ENCODE results near the gene KLHL14. TPM values are rescaled to one million over a fixed set of nuclear protein-coding genes. Genes with fewer than 3 reads are reported as not detected.

The KLHL14 gene, protein sequence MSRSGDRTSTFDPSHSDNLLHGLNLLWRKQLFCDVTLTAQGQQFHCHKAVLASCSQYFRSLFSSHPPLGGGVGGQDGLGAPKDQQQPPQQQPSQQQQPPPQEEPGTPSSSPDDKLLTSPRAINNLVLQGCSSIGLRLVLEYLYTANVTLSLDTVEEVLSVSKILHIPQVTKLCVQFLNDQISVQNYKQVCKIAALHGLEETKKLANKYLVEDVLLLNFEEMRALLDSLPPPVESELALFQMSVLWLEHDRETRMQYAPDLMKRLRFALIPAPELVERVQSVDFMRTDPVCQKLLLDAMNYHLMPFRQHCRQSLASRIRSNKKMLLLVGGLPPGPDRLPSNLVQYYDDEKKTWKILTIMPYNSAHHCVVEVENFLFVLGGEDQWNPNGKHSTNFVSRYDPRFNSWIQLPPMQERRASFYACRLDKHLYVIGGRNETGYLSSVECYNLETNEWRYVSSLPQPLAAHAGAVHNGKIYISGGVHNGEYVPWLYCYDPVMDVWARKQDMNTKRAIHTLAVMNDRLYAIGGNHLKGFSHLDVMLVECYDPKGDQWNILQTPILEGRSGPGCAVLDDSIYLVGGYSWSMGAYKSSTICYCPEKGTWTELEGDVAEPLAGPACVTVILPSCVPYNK
- 0.13 TPM in 1 of 2 replicates, not detected in the other for total RNA-seq (ENCODE audit: low replicate concordance)

DNA sequence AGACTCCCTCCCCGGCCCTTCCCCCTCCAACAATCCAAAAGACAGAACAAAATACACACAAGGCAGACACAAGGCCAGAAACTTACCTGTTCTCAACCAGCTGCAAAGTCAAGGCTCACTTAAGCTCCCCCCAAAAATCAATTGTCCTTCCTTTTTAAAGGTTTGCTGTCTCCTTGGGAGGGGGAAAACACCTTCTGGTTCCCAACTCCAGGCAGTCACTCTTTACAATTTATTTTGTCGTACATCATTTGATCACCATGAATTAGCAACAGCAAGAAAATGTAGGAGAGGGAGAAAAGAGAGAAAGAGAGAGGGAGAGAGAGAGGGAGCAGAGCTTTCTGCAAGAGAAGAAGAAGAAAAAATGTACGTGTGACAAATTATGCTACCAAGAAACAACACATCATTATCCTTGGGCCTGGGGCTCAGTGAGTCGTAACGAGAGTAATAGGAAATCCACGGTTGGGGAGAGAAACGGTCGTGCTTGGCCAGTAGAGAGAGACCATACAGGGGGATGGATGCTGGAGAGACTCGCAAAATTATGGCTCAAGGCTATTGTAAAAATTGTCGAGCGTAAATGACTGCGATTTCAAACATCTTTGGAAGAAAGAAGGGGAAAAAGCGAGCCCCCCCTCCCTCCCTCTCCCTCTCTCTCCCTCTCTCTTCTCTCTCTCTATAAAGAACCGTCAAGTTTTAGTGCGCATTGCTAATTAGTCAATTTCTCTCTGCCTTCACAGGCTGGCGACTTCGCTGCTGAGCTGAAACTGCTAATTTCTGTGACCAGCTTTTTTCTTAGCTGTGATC is at the start of gene KLHL14:
Gene KLHL14, minus strand, starts transcription at position 443 of the 801 bp plus-strand sequence. CDS start 2,432 bp downstream, outside the sequence.
- H3K27ac Mint-ChIP-seq = peak within 1 kb of the TSS; percentile 96
- H3K4me3 ChIP-seq = peak within 1 kb of the TSS; percentile 65
- peaks cover 67% of the 10 kb centered on the region for H3K4me1 Mint-ChIP-seq
- H4K20me1 ChIP-seq (ENCODE audit: low read depth) = peaks cover 3% of the 10 kb centered on the region
- peak; percentile 81 for TF ChIP-seq EZH2 (IDR thresholded peaks at IDR 0.05)
- TF ChIP-seq, protein P1, sequence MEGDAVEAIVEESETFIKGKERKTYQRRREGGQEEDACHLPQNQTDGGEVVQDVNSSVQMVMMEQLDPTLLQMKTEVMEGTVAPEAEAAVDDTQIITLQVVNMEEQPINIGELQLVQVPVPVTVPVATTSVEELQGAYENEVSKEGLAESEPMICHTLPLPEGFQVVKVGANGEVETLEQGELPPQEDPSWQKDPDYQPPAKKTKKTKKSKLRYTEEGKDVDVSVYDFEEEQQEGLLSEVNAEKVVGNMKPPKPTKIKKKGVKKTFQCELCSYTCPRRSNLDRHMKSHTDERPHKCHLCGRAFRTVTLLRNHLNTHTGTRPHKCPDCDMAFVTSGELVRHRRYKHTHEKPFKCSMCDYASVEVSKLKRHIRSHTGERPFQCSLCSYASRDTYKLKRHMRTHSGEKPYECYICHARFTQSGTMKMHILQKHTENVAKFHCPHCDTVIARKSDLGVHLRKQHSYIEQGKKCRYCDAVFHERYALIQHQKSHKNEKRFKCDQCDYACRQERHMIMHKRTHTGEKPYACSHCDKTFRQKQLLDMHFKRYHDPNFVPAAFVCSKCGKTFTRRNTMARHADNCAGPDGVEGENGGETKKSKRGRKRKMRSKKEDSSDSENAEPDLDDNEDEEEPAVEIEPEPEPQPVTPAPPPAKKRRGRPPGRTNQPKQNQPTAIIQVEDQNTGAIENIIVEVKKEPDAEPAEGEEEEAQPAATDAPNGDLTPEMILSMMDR (IDR thresholded peaks at IDR 0.05) = no peak
- peak; percentile 49 for TF ChIP-seq EZH2phosphoT487 (IDR thresholded peaks at IDR 0.05)
- H3K4me2 ChIP-seq = peak within 1 kb of the TSS; percentile 96
- peak within 1 kb of the TSS; percentile 95 for H3K4me3 Mint-ChIP-seq
- peaks cover 27% of the 10 kb centered on the region for H3K4me1 ChIP-seq
- peak; percentile 13 for DNase-seq (ENCODE audit: low spot score)
- H3K36me3 ChIP-seq = no peaks in the 10 kb centered on the region
- H3K27me3 ChIP-seq = peaks cover 71% of the 10 kb centered on the region
- no peaks in the 10 kb centered on the region for H3K79me2 ChIP-seq (ENCODE audit: low read depth)
- H3K36me3 Mint-ChIP-seq = peaks cover 2% of the 10 kb centered on the region
- peaks cover 5% of the 10 kb centered on the region for H3K27me3 Mint-ChIP-seq (ENCODE audit: insufficient read depth, low read depth)
- H3K9ac ChIP-seq = no peak within 1 kb of the TSS
- H3K9me3 ChIP-seq (ENCODE audit: low read depth) = no peaks in the 10 kb centered on the region
- H3K9me3 Mint-ChIP-seq = peaks cover 4% of the 10 kb centered on the region
- peak within 1 kb of the TSS; percentile 38 for H2AFZ ChIP-seq (replicated peaks)
- peaks cover 17% of the 10 kb centered on the region for H3F3A ChIP-seq (ENCODE audit: low read depth)
- no peak within 1 kb of the TSS for H3K27ac ChIP-seq

DNA sequence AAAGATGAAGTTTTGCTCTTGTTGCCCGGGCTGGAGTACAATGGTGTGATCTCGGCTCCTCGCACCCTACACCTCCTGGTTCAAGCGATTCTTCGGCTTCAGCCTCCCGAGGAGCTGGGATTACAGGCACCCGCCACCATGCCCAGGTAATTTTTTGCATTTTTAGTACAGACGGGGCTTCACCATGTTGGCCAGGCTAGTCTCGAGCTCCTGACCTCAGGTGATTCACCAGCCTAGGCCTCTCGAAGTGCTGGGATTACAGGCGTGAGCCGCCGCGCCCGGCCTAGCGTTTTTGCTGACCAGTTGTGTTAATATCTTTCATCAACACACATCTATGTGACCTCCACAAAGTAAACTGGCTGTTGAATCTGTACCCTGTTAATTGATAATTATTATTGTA is 49.4 kb upstream of the KLHL14 start:
- Histone ChIP-seq H3K9me3 (ENCODE audit: low read depth) (no peaks in the 10 kb centered on the region), H3K4me2 (no peak overlapping the region), H3K4me1 (no peaks in the 10 kb centered on the region), H3K27me3 (no peaks in the 10 kb centered on the region), H3K79me2 (ENCODE audit: low read depth) (no peaks in the 10 kb centered on the region), H3K36me3 (no peaks in the 10 kb centered on the region), H3K27ac (no peak overlapping the region), H2AFZ (replicated peaks) (no peak overlapping the region), H3K4me3 (no peak overlapping the region), H4K20me1 (ENCODE audit: low read depth) (no peaks in the 10 kb centered on the region), H3K9ac (no peak overlapping the region), H3F3A (ENCODE audit: low read depth) (no peaks in the 10 kb centered on the region)
- Mint-ChIP-seq H3K27ac (no peak overlapping the region), H3K4me1 (peaks cover 2% of the 10 kb centered on the region), H3K27me3 (ENCODE audit: insufficient read depth, low read depth) (peaks cover 2% of the 10 kb centered on the region), H3K4me3 (no peak overlapping the region), H3K9me3 (no peaks in the 10 kb centered on the region), H3K36me3 (no peaks in the 10 kb centered on the region)
- TF ChIP-seq EZH2phosphoT487 (IDR thresholded peaks at IDR 0.05) (no peak), EZH2 (IDR thresholded peaks at IDR 0.05) (no peak)
- TF ChIP-seq, protein P1 (IDR thresholded peaks at IDR 0.05) = no peak
- no peak for DNase-seq (ENCODE audit: low spot score)

GRCh38 chr18:32815881-32816280 is 43.1 kb upstream of the KLHL14 start:
- TF ChIP-seq EZH2 (IDR thresholded peaks at IDR 0.05) (no peak), EZH2phosphoT487 (IDR thresholded peaks at IDR 0.05) (no peak)
- TF ChIP-seq, protein P1 (IDR thresholded peaks at IDR 0.05) = no peak
- Histone ChIP-seq H3K36me3 (no peaks in the 10 kb centered on the region), H4K20me1 (ENCODE audit: low read depth) (no peaks in the 10 kb centered on the region), H3K79me2 (ENCODE audit: low read depth) (no peaks in the 10 kb centered on the region), H2AFZ (replicated peaks) (no peak overlapping the region), H3K4me1 (no peaks in the 10 kb centered on the region), H3K9me3 (ENCODE audit: low read depth) (no peaks in the 10 kb centered on the region), H3K27ac (no peak overlapping the region), H3K9ac (no peak overlapping the region), H3K4me2 (no peak overlapping the region), H3F3A (ENCODE audit: low read depth) (no peaks in the 10 kb centered on the region), H3K27me3 (no peaks in the 10 kb centered on the region), H3K4me3 (no peak overlapping the region)
- no peak overlapping the region for H3K4me3 Mint-ChIP-seq
- H3K4me1 Mint-ChIP-seq = peaks cover 9% of the 10 kb centered on the region
- no peak for DNase-seq (ENCODE audit: low spot score)
- no peak overlapping the region for H3K27ac Mint-ChIP-seq
- H3K9me3 Mint-ChIP-seq = peaks cover 5% of the 10 kb centered on the region
- H3K27me3 Mint-ChIP-seq (ENCODE audit: insufficient read depth, low read depth) = no peaks in the 10 kb centered on the region
- no peaks in the 10 kb centered on the region for H3K36me3 Mint-ChIP-seq

All from neural progenitor cell (in vitro differentiated cells).